NOMO-1 treated with DMSO at 0.1 percent for 48 hours (cell line): ENCODE measurements around the gene PPP1R14B.

Source experiments
- DNase-seq: peaks from one replicate; lab custom pipeline; 2025; ENCODE audit not compliant: unreplicated experiment; lab: John Stamatoyannopoulos, UW

The PPP1R14B gene

GRCh38 chr11:64232182-64232966 lies 14.4 kb downstream of the PPP1R14B start:
- no peak for DNase-seq

DNA sequence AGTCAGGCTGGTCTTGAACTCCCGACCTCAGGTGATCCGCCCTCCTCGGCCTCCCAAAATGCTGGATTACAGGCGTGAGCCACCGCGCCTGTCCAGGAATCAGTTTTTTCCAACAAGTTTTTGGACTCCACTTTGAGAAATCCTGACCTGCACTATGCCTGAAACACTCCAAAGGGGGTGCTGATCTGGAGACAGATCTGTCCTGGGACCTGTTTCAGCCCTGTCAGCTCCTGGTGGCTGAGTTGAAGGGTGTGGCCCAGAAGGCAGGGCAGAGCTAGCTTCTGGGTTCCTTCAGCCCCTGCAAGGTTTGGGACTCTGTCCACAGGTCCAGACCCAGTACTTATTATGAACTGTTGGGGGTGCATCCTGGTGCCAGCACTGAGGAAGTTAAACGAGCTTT lies 15.2 kb downstream of the PPP1R14B start:
- no peak for DNase-seq

DNA sequence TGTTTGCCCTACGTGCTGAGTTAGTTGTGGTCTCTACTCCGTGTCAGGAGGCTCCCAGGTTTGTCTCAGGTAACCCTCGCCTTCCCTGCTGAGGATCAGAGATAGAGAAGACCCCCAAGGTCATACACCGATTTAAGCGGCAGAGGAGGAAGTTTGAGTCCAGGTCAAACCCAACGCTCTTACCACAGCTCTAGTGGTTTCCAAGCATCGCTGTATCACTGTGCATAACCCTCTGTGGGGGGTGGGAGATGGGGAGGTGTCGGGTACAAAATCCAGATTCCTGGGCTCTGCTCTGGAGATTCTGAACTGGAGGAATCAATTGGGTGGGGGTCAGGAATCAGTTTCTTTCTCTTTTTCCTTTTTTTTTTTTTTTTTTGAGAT lies 15.8 kb downstream of the PPP1R14B start:
- peak; percentile 54 for DNase-seq

- DNase-seq, result peak; percentile 90
These were observed 16.4 kb downstream of the PPP1R14B start, which contains the start of gene DNAJC4 for GRCh38 chr11:64230171-64230984. TSS of gene DNAJC4 (plus strand) at chr11:64230548. CDS start at chr11:64230855, 307 bp downstream.

DNA sequence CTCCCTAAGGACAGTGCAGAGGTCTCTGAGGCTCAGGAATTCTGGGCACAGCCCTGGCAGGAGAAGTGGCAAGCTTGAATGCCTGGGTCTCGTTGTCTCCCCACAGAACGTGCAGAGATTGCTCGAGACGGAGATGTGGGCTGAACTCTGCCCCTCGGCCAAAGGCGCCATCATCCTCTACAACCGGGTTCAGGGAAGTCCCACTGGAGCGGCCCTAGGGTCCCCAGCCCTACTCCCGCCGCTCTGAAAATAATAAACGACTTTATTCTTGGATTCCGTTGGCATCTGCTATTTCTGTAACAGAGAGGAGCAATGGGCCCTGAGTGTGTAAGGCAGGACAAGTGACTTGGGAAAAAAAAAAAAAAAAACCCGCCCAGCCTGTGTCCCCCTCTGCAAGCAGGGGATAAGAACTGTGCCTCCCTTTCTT lies 17.0 kb downstream of the PPP1R14B start:
- no peak for DNase-seq

GRCh38 chr11:64229090-64229743 lies 17.5 kb downstream of the PPP1R14B start:
- no peak for DNase-seq

- no peak for DNase-seq
These were observed 19.3 kb downstream of the PPP1R14B start for GRCh38 chr11:64227405-64227956.

DNA sequence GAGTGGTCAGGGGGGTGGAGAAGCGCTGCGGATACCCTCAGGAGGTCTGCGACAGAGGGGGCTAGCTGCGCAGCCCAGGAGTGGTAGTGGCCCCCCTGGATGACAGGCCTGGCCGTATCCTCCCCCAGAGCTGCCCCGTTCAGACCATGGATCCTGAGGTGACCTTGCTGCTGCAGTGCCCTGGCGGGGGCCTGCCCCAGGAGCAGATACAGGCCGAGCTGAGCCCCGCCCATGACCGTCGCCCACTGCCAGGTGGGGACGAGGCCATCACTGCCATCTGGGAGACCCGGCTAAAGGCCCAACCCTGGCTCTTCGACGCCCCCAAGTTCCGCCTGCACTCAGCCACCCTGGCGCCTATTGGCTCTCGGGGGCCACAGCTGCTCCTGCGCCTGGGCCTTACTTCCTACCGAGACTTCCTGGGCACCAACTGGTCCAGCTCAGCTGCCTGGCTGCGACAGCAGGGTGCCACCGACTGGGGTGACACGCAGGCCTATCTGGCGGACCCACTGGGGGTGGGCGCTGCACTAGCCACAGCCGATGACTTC lies 20.2 kb downstream of the PPP1R14B start:
- peak; percentile 48 for DNase-seq

DNA sequence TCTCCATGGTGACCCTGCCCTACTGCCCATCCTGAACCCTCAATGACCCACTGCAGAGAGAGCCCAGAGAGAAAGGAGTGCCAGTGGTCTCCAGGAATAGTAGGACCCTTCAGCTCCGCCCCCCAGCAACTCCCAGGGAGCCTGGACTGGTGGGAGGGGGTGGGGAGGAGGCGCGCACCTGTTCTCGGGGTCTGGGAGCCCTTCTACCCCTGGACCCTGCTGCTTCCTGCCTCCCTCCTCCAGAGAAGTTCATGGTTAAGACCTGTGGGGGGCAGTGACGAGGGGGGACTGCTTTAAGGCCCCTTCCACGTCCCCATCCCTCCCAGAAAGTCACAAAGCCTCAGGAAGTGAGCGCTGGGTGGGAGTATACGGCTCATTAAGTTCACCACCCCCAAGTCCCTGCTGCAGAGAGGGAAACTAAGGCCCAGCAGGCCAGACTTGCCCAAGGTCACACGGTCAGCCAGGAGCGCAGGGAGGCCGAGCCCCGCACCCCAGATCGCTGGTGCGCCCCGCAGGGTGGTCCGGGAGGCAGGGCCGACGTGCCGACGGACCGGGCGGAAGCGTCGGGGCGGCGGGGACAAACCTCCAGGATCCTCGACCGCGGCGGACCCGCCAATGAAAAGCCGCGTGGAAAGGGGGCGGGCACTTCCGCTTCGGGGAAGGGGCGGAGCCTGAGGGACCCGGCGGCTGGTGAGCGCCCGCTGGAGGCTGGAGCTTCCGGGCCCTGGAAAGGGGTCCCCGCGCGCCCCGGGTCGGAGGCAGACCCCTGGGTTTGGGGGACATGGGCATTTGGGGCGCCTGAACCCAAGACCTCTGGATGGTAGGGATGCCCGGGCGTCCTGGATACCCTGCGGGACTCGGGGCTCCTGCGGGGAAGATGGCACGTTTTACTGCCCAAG lies 20.9 kb downstream of the PPP1R14B start, which contains the start of the genes NUDT22 and TRPT1:
Gene NUDT22, plus strand, starts transcription at position 667 of the 899 bp plus-strand sequence. CDS start 379 bp downstream, outside the sequence.
Gene TRPT1, minus strand, starts transcription at position 579 of the 899 bp plus-strand sequence. Its CDS starts 326 bp downstream, at position 253.
- peak; percentile 80 for DNase-seq

DNA sequence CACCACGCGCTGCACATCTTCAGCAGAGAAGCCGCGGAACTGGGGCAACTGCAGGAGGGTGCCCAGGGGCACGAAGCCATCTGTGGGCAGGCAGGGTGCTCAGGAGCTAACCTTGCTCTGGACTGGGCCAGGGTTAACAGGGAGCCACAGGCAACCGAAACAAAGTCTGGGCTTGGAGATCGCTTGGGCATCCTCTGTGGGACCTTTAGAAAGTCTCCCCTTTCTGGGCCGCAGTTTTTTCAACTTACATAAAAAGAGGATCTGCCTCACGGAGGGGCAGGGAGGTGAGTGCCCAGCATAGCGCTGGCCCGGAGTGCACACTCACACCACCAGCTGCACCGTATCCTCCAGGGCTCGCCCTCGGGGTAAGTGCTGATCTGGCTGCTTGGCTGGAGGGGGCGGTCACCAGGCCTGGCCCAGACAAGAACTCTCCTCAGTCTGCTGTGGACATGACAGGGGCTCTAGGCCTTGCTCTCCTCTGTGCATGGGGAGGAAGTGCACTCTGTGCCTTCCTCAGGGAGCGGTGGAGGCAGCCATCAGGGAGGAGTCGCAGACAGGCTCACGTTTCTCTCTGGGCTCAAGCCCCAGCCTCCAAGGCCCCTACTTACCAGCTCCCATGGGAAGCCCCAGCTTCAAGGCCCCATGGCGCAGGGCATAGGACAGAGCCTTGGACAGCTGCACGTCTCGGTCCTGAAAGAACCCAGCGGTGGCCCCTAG lies 21.7 kb downstream of the PPP1R14B start:
- DNase-seq, result no peak

DNA sequence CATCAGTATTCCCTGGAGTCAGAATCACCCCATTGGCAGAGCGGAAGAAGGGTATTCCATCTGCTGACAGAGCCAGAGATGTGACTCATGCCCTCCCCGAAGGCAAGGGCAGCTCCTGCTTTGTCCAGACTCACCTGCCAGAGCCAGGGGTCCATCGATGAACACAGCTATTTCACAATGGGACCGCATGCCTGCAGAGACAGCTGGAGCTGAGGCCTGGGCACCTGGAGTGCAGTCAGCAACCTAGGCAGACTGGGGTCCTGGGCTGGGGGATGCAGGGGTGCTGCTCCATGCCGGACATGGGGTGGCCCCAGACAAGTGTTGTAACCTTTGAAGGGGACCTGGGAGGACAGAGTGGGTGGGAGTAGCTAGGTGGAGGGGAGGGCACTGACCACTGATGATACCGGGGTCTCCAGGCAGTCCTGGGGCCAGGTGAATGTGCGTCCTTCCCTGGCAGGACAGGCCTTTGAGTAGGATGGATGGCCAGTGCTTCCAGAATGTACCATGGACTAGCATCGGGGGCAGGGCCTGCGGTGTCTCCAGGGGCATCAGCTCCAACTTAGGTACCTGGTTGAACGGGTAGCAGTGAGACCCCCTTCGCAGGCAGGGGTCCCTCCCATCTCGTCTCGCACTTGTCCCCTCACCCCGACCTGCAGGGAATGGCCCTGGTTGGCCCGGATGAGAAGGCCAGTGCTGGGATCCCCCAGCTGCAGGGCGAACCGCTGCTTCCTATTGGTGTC lies 22.4 kb downstream of the PPP1R14B start:
- DNase-seq, result no peak

GRCh38 chr11:64223001-64223651 lies 23.6 kb downstream of the PPP1R14B start:
- no peak for DNase-seq

DNA sequence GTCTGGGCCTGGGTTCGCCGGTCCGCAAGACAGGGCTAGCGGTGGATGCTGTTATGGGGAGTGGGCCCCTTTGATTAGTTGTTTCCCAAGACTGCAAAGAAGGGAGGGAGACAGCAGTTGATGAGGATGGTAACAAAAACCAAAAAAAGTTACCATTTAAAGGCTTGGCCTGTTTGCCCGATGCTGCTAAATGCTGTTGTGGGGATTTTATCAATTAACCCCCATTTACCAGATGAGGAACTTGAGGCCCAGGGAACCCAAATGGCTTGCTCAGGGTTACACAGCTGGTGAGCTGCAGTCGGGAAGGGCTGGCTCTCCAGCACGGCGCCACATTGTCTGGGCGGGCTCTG lies 24.1 kb downstream of the PPP1R14B start:
- no peak for DNase-seq

DNA sequence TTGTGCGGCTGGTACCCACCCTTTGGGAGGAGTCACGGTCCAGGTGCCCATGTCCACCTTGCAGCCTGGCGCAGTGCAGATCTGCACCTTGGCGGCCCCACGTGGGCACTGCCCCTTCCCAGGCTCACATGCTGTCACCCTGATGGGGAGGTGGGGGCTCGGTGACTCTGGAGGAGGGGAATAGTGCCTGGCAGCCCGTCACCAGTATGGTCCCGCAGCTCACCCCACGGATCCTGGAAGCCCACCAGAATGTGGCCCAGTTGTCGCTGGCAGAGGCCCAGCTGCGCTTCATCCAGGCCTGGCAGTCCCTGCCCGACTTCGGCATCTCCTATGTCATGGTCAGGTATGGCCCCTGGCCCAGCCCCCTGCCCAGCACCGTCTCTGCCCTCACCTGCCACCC lies 25.9 kb downstream of the PPP1R14B start:
- no peak for DNase-seq

DNA sequence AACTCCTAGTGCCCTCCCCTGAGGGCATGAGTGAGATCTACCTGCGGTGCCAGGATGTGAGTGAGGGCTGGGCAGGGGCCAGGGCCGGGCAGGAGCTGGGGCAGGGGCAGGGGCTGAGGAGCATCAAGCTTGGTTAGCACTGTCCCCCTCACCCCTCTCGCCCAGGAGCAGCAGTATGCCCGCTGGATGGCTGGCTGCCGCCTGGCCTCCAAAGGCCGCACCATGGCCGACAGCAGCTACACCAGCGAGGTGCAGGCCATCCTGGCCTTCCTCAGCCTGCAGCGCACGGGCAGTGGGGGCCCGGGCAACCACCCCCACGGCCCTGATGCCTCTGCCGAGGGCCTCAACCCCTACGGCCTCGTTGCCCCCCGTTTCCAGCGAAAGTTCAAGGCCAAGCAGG lies 26.5 kb downstream of the PPP1R14B start:
- no peak for DNase-seq

GRCh38 chr11:64219755-64220154 lies 27.0 kb downstream of the PPP1R14B start:
- DNase-seq, result no peak

DNA sequence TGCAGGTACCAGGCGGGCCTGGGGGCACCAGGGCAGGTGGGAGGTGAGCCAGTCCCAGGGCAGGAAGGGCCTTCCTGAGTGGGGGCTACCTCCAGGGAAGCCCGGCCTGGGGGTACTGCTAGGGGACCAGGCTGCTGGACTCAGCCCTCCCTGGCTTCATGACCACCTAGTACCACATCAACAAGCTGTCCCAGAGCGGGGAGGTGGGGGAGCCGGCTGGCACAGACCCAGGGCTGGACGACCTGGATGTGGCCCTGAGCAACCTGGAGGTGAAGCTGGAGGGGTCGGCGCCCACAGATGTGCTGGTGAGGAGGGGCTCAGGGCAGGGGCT lies 27.4 kb downstream of the PPP1R14B start:
- no peak for DNase-seq
